ENCODE results near the gene SOX10.

Gene SOX10

GRCh38 chr22:38016182-38017151, 32.1 kb upstream of the SOX10 start:
- DNase-seq (ENCODE audit: low read depth): no peak

GRCh38 chr22:38014083-38014482, 29.7 kb upstream of the SOX10 start:
- no peak for DNase-seq (ENCODE audit: low read depth)

GRCh38 chr22:38012604-38013072, 28.3 kb upstream of the SOX10 start:
- peak; percentile 30 for DNase-seq (ENCODE audit: low read depth)

GRCh38 chr22:38009000-38009806, 24.8 kb upstream of the SOX10 start:
- DNase-seq (ENCODE audit: low read depth): no peak

GRCh38 chr22:38007330-38007902, 23.1 kb upstream of the SOX10 start:
- DNase-seq (ENCODE audit: low read depth): no peak

GRCh38 chr22:38006906-38007305, 22.6 kb upstream of the SOX10 start:
- no peak for DNase-seq (ENCODE audit: low read depth)

GRCh38 chr22:38005943-38006342, 21.6 kb upstream of the SOX10 start:
- DNase-seq (ENCODE audit: low read depth): no peak

- DNase-seq (ENCODE audit: low read depth): peak; percentile 45
Observed at GRCh38 chr22:37999640-38000272, 15.4 kb upstream of the SOX10 start.

- DNase-seq (ENCODE audit: low read depth): no peak
Observed at GRCh38 chr22:37999236-37999635, 14.9 kb upstream of the SOX10 start.

GRCh38 chr22:37998543-37998942, 14.2 kb upstream of the SOX10 start:
- DNase-seq (ENCODE audit: low read depth): no peak

- DNase-seq (ENCODE audit: low read depth): no peak
Observed at GRCh38 chr22:37996515-37997246, 12.3 kb upstream of the SOX10 start.

GRCh38 chr22:37996079-37996478, 11.7 kb upstream of the SOX10 start:
- no peak for DNase-seq (ENCODE audit: low read depth)

GRCh38 chr22:37995460-37995859, 11.1 kb upstream of the SOX10 start:
- DNase-seq (ENCODE audit: low read depth): no peak

- no peak for DNase-seq (ENCODE audit: low read depth)
Observed at GRCh38 chr22:37994982-37995381, 10.6 kb upstream of the SOX10 start.

GRCh38 chr22:37994049-37994448, 9.7 kb upstream of the SOX10 start:
- DNase-seq (ENCODE audit: low read depth): no peak

- DNase-seq (ENCODE audit: low read depth): peak; percentile 8
Observed at GRCh38 chr22:37991731-37992442, 7.5 kb upstream of the SOX10 start.

GRCh38 chr22:37990862-37991261, 6.5 kb upstream of the SOX10 start:
- DNase-seq (ENCODE audit: low read depth): no peak

GRCh38 chr22:37990301-37990700, 5.9 kb upstream of the SOX10 start:
- DNase-seq (ENCODE audit: low read depth): no peak

GRCh38 chr22:37989146-37990045, 5.0 kb upstream of the SOX10 start:
- no peak for DNase-seq (ENCODE audit: low read depth)

GRCh38 chr22:37986371-37986770, 2.0 kb upstream of the SOX10 start:
- no peak for DNase-seq (ENCODE audit: low read depth)
